ENCODE data around the gene ENOX2.
"Not testable (repeated sequence)": the region's sequence is repeated elsewhere in the genome, so short reads cannot be mapped to it uniquely, and the experiment has no call there.

Gene ENOX2

GRCh38 chrX:130769835-130770234, 133.2 kb downstream of the ENOX2 start:
- DNase-seq (ENCODE audit: low read depth in 2 of 2, low spot score in 1 of 2) = no peak

- no peak for DNase-seq (ENCODE audit: low read depth in 2 of 2, low spot score in 1 of 2)
These were observed 144.9 kb downstream of the ENOX2 start for GRCh38 chrX:130758072-130758471.

- DNase-seq (ENCODE audit: low read depth in 2 of 2, low spot score in 1 of 2) = no peak
These were observed 146.8 kb downstream of the ENOX2 start for GRCh38 chrX:130756233-130756632.

GRCh38 chrX:130754353-130754752, 148.7 kb downstream of the ENOX2 start:
- no peak for DNase-seq (ENCODE audit: low read depth in 2 of 2, low spot score in 1 of 2)

GRCh38 chrX:130746709-130747342, 156.2 kb downstream of the ENOX2 start:
- no peak for DNase-seq (ENCODE audit: low read depth in 2 of 2, low spot score in 1 of 2)

- no peak for DNase-seq (ENCODE audit: low read depth in 2 of 2, low spot score in 1 of 2)
These were observed 156.9 kb downstream of the ENOX2 start for GRCh38 chrX:130746077-130746476.

GRCh38 chrX:130741584-130741983, 161.4 kb downstream of the ENOX2 start:
- DNase-seq (ENCODE audit: low read depth in 2 of 2, low spot score in 1 of 2) = no peak

- DNase-seq (ENCODE audit: low read depth in 2 of 2, low spot score in 1 of 2) = no peak
These were observed 161.9 kb downstream of the ENOX2 start for GRCh38 chrX:130741151-130741550.

- DNase-seq (ENCODE audit: low read depth in 2 of 2, low spot score in 1 of 2) = no peak
These were observed 164.3 kb downstream of the ENOX2 start for GRCh38 chrX:130738638-130739195.

GRCh38 chrX:130734713-130735112, 168.3 kb downstream of the ENOX2 start:
- DNase-seq (ENCODE audit: low read depth in 2 of 2, low spot score in 1 of 2) = no peak

GRCh38 chrX:130728208-130728607, 174.8 kb downstream of the ENOX2 start:
- no peak for DNase-seq (ENCODE audit: low read depth in 2 of 2, low spot score in 1 of 2)

- no peak for DNase-seq (ENCODE audit: low read depth in 2 of 2, low spot score in 1 of 2)
These were observed 176.3 kb downstream of the ENOX2 start for GRCh38 chrX:130726661-130727060.

GRCh38 chrX:130725519-130725918, 177.5 kb downstream of the ENOX2 start:
- DNase-seq (ENCODE audit: low read depth in 2 of 2, low spot score in 1 of 2) = no peak

- DNase-seq (ENCODE audit: low read depth in 2 of 2, low spot score in 1 of 2) = no peak
These were observed 183.6 kb downstream of the ENOX2 start for GRCh38 chrX:130719413-130719812.

- DNase-seq (ENCODE audit: low read depth in 2 of 2, low spot score in 1 of 2) = no peak
These were observed 184.9 kb downstream of the ENOX2 start for GRCh38 chrX:130718137-130718536.

GRCh38 chrX:130716781-130717413, 186.1 kb downstream of the ENOX2 start:
- DNase-seq (ENCODE audit: low read depth in 2 of 2, low spot score in 1 of 2) = no peak

GRCh38 chrX:130716346-130716745, 186.7 kb downstream of the ENOX2 start:
- no peak for DNase-seq (ENCODE audit: low read depth in 2 of 2, low spot score in 1 of 2)

GRCh38 chrX:130715299-130715698, 187.7 kb downstream of the ENOX2 start:
- DNase-seq (ENCODE audit: low read depth in 2 of 2, low spot score in 1 of 2) = no peak

- no peak for DNase-seq (ENCODE audit: low read depth in 2 of 2, low spot score in 1 of 2)
These were observed 188.3 kb downstream of the ENOX2 start for GRCh38 chrX:130714665-130715064.

- no peak for DNase-seq (ENCODE audit: low read depth in 2 of 2, low spot score in 1 of 2)
These were observed 188.9 kb downstream of the ENOX2 start for GRCh38 chrX:130714135-130714534.

GRCh38 chrX:130709178-130709577, 193.8 kb downstream of the ENOX2 start:
- not testable (repeated sequence) for DNase-seq (ENCODE audit: low read depth in 2 of 2, low spot score in 1 of 2)

GRCh38 chrX:130705591-130705990, 197.4 kb downstream of the ENOX2 start:
- no peak for DNase-seq (ENCODE audit: low read depth in 2 of 2, low spot score in 1 of 2)

Measured in stimulated activated CD8-positive, alpha-beta memory T cell treated with anti-CD3 and anti-CD28 coated beads, Interleukin-4, amount 100 ng/mL, for 4 hours (primary cell).